Frontal cortex (tissue), 4 donors: ENCODE measurements around the gene SH3BP5. TPM values are rescaled to one million over a fixed set of nuclear protein-coding genes. Genes with fewer than 3 reads are reported as not detected.

ENCODE experiments used
- DNase-seq, 2 donors: peaks; one replicate each; pipeline ENCODE4 v3.0.0; 2012; ENCODE audit warnings: low spot score in 2 of 2
- FAIRE-seq: peaks from 2 replicates; lab custom pipeline; 2012; peaks lifted over from hg19 to GRCh38; lab: Jason Lieb, UNC
- total RNA-seq: library from RNA; depleted of rRNA; stranded (reverse); fragments of >200 nt; gene quantifications from one replicate; pipeline ENCODE4 v1.2.3, GENCODE V29; 2014
- donor health status: control.
- donor health status: control.
- donor health status: control.

The SH3BP5 gene
- total RNA-seq, 1 donor from 2014 or later = 67.7 TPM

DNA sequence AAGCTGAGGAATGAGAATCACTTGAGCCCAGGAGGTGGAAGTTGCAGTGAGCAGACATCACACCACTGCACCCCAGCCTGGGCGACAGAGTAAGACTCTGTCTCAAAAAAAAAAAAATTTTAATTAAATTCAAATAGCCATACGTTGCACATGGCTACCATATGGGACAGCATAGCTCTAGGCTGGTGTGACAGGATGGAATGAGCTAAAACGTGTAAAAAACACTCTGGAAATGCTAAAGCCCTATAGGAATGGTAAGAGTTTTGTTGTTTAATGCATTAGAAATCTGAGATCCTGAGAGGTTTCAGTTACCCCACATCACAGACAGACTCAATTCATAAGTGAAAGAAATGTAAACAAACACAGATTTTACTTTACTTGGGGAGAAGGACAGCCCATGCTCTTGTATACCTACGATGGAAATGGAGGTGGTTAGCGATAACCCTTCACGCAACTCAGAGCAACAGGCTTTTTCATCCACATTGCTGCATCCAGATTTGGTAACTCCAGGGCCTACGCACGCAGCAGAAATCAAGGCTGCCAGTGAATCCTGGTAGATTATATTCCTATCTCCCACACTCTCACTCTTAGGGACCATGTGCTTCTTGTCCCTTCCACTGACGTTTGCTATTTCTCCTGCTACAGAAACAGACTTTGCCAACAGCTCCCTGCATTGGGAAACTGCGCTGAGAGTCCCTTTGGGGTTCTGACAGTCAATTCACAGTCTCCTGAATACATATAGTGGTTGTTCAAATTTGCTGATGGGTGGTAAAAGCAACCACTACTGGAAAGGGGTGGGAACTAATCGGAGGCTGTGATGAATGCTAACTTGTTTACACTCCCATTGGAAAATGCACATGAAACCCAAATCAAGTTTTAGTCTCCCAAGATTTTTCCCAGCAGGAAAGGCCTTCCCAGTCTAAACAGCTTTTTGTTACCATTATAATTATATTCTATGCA lies 3.1 kb downstream of the SH3BP5 start:
- DNase-seq (no peak), FAIRE-seq (no peak)

DNA sequence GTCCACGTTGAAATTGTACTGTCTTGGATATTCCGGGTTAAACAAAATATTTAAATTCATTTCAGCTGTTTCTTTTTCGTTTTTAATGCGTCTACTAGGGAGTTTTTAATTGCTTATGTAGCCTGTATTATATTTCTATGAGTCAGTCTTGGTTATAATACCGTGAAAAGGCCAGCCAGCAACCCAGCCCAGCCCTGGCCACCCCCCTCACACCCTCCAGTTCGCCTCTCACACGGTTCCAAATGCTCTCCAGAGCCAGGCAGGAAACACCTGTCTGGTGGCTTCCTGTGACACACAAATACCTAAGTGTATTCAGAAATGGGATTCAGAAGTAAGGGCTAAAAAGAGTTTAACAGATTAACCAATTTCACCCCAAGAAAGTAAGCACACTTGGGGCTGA lies 4.4 kb downstream of the SH3BP5 start:
- no peak for FAIRE-seq
- no peak for DNase-seq

DNA sequence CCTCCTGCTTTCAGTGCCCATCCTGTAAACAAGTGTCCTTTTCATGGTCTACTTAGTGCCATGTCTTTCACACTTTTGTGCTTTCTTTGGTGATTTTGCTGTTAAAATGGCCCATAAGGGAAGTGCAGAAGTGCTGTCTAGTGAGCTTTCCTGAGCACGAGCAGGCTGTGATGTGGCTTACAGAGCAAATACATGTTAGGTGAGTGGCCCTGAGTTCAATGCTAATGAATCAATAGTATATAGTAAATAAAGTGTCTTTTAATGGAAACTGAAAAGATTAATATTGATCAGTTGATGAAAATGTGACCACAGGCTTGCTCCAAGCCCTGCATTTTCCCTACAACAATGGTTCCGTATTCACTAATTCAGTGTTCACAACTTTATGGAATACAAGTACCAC lies 5.7 kb downstream of the SH3BP5 start:
- DNase-seq (no peak), FAIRE-seq (no peak)

DNA sequence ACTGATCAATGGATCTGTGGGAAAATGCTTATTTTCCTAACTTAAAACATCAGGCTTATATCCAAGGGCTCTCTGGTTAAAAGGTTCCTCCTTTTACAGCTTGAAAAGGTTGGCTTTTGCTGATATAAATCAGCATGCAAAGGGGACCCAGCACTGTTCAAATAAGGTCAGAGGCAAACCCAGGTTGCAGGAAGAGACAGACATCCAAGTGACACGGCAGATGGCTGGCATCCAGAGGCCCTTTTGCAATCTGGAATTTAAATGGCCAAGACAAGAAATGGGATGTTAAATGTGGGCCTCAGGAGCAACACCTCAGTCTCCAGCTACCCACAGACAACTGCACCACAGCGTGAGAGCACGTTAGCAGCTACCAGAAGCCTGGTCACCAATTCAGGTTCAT lies 6.3 kb downstream of the SH3BP5 start:
- DNase-seq = no peak
- FAIRE-seq = no peak

DNA sequence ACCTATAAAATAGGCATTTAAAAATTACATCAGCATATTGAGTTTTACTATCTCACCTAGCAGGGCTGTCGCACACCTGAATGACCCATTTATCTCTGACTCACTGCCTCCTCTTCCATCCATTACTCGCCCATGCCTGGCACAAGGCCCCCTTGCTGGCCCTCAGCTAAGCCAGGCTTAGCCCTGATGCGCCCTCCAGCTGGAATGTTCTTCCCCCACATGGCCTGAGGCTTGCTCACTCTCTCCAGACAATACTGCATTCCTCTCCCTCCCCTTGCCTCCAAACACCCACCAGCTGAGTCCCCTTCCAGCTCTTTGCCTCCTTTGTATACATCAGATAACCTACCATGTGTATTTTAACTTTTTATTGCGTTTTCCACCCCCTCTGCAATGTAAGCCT lies 7.2 kb downstream of the SH3BP5 start:
- no peak for FAIRE-seq
- DNase-seq = no peak

DNA sequence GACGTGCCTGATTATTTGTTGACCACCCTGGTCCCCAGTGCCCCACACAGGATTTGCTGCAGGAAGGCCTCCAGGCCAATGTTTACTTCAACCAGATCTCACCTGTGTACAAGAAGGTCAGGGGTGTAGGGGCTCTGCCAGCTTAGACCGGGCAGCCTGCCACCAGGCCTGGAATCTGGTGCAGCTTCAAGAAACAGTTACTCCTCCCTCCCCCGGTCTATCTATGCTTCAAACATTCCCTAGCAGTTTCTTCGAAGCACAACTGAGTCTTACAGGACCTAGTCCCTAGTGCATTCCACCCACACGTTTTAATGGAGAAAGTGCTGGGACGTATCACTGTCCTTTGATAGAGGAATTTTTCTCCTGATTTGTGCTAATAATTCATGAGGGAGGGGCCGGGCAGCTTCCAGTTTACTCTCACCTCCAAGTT lies 8.0 kb downstream of the SH3BP5 start:
- no peak for FAIRE-seq
- no peak for DNase-seq

DNA sequence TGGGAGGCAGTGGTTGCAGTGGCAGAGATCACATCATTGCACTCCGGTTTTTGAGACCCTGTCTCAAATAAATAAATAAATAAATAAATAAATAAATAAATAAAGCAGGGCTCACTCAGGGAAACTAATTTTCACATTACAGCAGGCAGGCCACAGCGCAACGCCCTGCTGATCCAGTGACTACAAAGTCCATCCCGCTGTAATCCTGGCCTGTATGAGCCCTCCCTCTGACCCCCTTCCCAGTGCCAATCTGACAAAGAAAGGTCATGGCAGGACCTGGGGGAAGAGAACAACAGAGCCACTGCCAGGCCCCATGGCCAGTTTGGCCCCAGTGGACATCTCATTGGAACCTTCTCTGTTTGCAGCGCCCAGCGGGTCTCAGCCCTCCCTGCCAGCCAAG lies 9.3 kb downstream of the SH3BP5 start:
- FAIRE-seq = no peak

DNA sequence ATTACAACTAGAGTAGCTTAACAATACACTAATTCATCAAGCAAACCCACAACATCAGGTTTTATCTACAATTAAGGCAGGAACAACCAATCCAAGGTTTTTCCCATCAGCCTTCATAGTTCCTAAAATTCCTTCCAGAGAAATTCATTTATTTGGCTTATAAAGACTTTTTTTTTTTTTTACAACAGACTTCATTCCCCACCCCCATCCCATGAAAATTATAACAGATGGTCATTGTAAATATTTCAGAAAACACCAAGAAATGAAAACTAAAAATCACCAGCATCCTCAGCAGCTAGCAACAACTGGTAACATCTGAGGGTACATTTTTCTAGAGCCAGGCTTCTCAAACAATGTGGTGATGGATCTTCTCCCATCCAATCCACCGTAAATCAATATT lies 11.0 kb downstream of the SH3BP5 start:
- DNase-seq = no peak
- FAIRE-seq = no peak

More for the DNA sequence above, 9.3 kb downstream of the SH3BP5 start:
- DNase-seq = no peak

DNA sequence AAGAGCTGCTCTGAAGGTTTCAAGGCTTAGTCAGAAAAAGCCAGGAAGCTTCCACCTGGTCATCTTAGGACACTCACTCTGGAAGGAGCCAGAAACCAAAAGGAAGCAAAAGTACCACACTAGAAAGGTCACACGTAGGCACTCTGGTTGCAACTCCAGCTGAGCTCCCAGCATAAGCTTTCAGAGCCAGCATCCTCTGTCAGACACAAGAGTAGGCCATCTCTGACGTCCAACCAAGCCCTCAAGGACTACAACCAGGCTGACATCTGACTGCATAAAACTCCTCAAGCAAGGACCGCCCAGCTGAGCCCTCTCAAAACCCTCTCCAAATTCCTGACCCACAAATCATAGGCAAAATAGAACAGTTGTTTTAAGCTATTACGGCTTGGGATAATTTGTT lies 12.8 kb downstream of the SH3BP5 start:
- FAIRE-seq (no peak), DNase-seq (no peak)

DNA sequence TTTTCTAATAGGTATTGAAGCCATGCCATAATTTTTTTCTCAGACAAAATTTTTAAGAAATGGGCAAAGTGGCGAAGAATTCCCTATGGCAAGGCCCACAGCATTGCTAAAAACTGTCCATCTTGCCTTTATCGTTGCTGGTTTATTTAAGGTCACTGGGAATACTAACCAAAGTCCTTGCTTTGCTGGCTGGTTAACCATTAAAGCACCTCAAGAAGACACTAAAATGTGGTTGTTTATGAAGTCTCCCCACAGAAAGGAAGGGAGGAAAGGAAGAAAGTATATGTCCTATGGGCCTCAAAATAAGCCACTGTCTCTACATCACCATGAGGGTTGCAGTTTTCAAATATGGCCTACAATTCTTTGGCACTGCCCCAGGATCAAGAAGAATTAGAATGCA lies 13.2 kb downstream of the SH3BP5 start:
- FAIRE-seq (no peak), DNase-seq (no peak)

DNA sequence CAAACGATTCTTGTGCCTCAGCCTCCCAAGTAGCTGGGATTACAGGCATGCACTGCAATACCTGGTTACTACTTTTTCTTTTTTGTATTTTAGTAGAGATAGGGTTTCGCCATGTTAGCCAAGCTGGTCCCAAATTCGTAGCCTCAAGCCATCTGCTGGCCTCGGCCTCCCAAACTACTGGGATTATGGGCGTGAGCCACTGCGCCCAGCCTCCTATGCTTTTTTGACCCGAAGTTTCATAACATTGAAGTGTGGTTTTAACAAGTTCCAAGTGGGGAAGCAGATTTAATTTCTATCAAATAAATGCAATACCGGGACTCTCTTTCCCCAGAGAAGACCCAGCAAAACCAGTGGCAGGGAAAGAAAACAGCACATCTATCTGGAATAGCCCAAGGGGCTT lies 13.7 kb downstream of the SH3BP5 start:
- no peak for DNase-seq
- no peak for FAIRE-seq

DNA sequence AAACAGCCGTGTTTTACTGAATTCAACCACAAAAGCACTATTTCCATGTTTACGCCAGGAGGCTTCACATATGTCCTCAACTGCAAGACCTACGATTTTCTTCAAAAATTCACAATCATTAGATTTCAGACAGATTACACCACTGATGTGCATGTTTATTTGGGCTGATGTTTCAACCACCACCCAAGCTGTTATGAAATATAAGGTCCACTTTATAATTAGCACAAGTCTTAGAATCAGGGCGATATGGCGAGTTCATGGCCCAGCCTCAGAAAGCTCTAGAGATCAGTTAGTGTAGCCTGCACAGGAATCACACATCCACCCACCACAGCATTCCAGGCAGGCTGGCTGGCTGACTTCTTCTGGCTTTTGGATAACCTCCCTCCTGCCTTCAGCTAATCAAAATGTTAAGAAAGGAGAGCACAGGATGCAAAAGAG lies 15.4 kb downstream of the SH3BP5 start:
- no peak for FAIRE-seq

DNA sequence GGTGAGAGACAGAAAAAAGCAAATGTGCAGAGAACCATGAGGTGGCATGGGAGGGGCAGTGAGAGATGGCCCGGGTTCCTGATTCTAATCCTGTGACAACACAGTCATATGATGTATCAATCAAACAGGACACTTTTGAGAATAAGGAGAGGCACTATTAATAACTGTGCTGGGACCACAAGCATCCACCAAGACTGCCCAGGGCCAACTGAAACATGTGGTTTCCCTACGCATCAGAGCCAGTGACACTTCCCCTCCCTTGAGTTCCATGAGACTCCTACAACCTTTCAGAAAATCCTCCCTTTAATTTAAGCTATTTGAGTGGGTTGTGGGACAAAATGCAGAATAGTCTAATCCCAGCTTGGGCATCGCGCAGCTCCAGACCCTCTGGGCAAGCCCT lies 17.4 kb downstream of the SH3BP5 start:
- FAIRE-seq = no peak
- DNase-seq = no peak

More for the DNA sequence above, 15.4 kb downstream of the SH3BP5 start:
- DNase-seq = no peak

DNA sequence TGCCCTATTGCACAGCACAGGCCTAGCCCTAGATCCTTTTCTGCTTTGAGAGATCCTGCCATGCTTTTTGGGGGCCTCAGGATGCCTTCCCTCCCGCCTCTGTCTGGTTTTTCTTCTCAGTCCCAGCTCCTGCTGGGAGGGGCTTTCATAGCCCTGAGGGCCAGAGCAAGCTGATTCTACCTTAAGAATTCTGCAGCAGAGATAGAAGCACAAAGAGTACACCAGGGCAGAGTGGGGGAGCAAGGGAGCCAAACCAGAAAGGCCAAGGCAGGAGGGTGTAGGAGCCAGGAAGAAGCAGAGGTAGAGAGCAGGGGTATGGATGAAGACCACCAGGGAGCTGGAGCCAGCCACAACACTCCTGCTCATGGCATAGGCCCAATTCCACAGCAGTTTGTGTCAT lies 18.1 kb downstream of the SH3BP5 start:
- DNase-seq (no peak), FAIRE-seq (no peak)

DNA sequence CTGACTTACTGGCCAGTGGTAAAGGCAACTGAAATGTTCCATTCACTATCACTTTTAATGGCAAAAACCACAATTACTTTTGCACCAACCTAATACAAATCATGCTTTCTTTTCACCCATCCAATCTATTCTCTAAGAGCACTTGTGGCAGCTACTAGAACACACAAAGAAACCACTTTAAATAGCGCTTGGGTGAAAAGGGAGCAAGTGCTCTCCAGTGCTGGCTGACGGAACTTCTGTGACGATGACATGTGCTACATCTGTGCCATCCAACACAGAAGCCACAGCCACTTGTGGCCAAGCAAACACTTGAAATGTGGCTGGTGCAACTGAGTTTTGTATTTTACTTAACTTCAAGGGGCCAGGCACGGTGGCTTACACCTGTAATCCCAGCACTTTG lies 18.9 kb downstream of the SH3BP5 start:
- FAIRE-seq (no peak), DNase-seq (no peak)

DNA sequence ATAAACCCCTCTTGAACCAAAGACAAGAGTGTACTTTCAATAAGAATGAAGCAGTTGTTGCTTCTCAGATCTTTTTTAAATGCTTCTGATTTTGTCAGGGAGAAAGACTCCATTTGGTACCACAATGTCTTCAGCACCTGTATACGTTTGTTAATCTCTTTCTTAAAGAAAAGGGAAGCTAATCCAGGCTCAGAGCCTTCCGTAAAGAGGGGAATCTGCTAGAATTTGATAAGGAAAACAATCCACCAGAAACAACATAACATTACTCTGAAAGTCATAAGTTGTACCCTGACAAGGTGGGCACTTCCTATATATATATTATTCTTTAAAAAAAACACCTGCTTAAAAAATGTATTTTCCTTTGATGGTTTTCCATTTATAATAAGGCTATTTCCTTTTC lies 19.8 kb downstream of the SH3BP5 start:
- no peak for FAIRE-seq
- DNase-seq = no peak

DNA sequence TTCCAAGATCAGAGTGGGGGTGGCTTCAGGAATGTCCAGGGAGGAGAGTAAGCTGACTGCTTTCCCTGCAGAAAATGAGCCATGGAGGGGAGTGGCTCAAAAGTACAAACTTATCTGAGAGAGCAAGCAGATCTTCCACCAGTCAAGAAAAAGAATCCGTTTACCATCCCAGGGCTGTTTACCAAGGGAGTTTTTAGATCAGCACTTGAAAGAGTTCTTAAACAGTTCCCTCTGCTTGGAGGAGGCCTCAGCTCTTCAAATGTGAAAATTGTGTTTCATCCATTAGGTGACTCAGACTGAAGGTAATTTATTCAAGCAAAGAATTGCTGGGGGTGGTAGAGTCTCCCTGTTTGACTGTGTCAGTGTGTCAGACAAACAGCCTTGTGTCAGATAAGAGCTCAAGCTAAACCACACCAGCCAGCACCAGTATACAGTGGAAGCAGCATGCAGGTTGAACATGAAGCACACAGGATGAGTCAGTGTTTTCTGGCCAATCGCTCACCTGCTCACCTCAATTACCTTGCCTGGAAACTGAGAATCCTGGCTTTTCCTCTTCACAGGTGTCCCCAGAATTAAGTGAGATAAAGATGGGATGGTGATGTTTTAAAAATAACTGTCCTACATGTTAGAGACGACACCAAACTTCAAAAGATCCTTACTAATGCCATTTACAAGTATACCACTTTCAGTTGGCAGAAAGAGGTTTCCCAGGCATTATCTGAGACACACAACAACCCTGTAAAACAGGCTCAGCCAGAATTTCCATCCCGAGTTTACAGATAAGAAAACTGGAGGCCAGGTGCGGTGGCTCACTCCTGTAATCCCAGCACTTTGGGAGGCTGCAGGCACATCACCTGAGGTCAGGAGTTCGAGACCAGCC lies 21.7 kb downstream of the SH3BP5 start:
- FAIRE-seq = no peak
- no peak for DNase-seq

DNA sequence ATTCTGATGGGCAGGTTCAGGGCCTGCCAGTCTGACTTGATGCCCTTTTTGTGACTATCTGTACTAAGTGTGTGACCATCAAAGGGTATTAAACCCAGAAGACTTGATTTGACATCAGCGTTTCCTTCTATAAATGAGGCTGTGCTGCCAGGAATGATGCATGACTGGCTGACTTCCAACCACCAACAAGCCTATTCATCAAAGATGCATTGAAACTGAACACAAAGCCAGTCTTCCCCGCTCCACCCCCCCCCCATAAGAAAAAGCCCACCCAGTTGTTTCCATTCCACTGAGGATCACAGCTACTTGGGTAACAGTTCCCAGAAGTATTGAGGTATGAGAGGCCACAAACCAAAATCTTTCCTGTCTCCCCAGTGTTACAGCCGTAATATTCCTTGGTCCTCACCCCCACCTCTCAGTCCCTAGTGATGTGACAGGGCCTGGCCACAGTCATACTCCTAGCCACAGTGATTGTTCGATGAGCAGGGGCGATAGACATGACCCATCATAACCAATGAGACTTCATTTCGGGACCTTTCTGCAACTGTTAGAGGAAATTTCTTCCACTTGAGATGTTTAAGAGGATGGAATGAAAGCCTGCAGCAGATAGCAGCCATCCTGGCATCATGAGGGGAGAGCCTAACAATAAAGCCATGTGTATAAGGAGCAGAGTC lies 22.6 kb downstream of the SH3BP5 start:
- no peak for DNase-seq
- no peak for FAIRE-seq

DNA sequence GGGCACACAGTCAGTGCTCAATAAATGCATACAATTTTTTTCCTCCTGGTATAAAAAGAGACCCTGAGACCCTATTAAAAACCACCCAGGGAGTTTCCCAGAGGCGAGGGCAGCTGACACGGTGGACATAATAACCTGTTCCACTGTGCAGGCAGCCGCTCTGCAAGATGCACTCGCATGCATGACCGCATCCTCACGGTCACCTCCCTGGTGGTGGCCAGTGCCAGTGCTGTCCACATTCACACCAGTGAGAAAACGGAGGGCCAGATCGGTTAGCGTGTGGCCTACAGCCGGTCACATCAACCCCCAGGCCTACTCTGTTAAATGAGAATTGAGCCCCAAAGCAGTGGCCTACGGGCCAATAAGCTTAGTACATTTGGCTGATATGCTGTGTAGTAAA lies 24.8 kb downstream of the SH3BP5 start:
- no peak for DNase-seq
- FAIRE-seq = no peak

DNA sequence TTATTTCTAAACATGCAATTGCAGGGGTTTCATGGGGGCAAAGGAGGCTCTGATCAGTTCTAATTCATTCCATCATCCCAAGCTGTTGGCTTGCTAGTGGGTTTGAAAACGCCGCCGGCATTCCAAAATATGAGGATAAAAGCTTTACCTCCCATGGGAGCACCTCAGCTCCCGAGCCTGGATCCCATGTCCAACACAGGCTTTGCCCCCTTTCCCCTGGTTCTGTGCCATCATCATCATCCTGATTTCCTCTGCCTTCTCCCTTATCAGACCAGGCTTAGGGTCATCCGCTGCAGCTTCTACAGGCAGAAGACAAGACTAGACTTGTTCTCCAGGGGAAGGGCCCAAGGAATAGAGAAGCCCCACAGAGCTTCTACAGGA lies 25.4 kb downstream of the SH3BP5 start:
- no peak for DNase-seq
- no peak for FAIRE-seq
